ENCODE measurements around the gene CDHR5.

CDHR5 gene

GRCh38 chr11:620935-621814 lies 3.6 kb downstream of the CDHR5 start:
- no peak for DNase-seq

- no peak for DNase-seq
These were observed 4.6 kb downstream of the CDHR5 start for GRCh38 chr11:620201-620600.

- no peak for DNase-seq
These were observed 5.1 kb downstream of the CDHR5 start for GRCh38 chr11:619628-620050.

DNA sequence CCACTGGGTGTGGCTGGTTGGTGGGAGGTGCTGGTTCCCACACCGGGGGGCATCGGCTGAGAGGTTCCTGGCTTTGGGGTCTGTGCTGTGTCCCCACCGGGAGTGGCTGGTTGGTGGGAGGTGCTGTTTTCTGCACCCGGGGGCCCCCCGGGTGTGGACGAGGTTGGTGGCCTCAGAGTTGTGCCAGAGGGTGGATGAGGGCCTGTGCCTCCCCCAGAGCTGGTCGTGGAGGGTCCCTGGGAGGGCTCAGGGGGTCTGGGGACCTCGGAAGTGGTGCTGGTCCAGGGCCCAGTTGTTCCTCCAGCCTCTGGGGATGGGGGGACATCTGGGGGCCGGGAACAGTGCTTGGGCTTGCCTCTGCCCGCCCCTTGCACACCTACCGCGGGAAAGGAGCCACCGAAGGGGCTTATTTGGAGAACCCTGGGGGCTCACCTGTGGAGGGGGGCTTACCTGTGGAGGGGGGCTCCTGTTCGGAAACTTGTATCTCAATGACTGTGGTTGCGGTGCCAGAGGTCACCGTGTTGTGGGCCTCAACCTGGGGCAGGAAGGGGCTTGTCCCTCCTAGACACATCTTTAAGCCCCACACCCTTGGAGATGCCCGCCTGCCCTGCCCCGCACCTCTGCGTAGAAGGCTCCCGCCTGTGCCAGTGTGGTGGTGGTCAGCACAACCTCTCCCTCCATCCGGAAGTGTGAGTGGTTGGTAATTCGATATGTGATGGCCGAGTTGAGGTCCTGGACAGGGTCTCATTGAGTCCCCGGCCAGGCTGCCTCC lies 5.7 kb downstream of the CDHR5 start:
- no peak for DNase-seq

DNA sequence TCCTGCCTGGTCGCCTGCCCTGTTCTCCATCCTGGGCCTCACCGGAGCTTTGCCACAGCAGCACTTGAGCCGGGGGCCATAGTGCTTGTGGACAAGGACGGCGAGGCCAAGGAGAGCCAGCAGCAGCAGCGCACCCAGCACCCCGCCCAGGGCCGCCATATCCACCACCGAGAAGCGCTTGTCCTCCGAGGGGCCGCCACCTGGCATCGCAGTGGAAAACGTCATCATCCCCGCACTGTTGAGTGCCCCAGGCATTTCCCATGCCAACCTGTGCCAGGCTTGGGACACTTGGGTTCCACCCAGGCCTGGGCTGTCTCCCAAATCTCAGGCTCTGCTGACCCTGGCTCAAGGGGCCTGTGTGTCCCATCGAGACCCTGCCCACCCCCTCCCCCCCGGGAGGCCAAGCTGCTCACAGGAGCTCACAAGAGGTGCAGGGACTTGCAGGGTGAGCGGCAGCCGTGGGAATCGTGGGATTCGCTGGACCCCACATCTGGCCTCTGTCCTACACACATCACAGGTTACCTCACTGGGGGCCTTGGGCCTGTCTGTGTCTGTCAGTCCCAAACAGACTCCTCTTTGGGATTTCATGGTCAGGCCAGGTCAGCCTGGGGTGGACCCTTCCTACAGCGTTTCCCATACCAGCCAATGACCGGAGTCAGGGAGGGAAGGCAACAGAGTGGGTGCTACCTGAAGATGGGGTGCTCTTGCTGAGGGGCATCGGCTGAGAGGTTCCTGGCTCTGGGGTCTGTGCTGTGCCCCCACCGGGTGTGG lies 6.7 kb downstream of the CDHR5 start:
- no peak for DNase-seq

- no peak for DNase-seq
These were observed 7.4 kb downstream of the CDHR5 start for GRCh38 chr11:617199-617911.

DNA sequence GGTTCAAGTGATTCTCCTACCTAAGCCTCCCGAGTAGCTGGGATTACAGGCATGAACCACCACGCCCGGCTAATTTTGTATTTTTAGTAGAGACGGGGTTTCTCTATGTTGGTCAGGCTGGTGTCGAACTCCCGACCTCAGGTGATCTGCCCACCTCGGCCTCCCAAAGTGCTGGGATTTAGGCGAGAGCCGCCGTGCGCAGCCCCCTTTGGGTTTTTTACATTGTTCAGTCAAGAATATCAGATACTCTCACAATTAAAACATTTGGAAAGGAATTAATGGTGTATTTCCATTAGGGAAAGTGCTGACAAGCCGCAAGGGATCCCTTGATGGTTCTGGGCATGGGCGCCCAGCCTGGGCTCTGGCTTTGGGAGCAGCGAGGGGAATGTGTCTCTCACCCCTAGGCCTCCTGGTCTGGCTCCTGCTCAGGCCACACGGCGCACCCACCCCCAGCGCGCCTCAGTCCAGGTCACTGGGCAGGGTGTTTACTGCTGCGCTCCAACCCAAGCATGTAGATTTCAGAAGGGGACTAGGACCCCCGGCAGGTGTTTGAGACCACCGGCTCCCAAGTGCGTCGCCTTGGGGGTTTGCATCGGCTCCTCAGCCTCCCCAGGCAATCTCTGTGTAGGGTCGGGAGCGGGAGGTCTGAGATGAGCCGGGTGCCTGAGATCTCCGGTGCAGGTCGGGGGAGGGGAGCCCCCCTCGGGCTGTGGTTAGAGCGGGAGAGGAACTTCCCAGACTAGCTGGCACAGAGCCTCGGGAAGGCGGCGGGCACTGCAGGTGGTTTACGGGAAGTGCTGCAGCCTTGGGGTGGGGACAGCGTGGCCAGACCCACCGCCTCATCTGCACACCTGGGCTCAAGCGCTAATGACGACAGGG lies 8.2 kb downstream of the CDHR5 start:
- DNase-seq, result no peak

DNA sequence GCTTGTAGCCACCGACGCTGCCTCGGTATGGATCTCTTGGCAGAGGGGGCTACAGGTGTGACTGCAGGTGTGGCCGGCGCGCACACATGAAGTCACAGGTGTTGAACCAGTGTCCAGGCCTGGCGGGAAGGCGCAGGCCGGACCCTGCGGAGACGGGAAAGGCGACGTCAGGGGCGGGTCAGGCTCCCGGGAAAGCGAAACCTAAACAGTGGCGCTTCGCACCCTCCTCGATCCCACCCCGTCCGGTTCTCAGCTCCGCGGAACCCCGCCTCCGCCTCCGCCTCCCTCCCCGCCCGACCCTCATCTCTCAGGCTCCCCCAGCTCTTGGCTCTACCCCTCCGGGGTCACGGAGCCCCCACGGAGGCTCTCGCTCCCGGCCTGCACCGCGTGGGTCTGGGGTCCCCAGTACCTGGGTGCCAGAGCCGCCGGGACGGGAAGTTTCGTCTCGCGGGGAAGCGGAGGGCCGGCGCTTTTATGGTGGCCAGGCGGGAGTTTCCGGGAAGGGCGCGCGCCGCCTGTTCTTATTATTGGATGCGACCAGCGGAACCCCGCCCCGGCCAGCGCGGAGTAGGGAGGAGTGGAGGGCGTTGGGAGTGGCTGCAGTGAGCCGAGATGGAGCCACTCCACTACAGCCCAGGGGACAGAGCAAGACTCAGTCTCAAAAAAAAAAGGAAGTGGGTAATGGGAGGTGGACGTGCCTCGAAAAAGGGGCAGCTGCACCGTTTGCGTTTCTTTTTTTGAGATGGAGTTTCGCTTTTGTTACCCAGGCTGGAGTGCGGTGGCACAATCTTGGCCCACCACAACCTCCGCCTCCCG lies 9.0 kb downstream of the CDHR5 start, which contains the start of gene IRF7:
Gene IRF7, minus strand, starts transcription at position 447 of the 816 bp plus-strand sequence. CDS start 586 bp downstream, outside the sequence.
- peak; percentile 69 to 86 (median 82) for DNase-seq

GRCh38 chr11:614623-615503 lies 9.9 kb downstream of the CDHR5 start:
- DNase-seq, result peak in 1 of 6 experiments; percentile 51

DNA sequence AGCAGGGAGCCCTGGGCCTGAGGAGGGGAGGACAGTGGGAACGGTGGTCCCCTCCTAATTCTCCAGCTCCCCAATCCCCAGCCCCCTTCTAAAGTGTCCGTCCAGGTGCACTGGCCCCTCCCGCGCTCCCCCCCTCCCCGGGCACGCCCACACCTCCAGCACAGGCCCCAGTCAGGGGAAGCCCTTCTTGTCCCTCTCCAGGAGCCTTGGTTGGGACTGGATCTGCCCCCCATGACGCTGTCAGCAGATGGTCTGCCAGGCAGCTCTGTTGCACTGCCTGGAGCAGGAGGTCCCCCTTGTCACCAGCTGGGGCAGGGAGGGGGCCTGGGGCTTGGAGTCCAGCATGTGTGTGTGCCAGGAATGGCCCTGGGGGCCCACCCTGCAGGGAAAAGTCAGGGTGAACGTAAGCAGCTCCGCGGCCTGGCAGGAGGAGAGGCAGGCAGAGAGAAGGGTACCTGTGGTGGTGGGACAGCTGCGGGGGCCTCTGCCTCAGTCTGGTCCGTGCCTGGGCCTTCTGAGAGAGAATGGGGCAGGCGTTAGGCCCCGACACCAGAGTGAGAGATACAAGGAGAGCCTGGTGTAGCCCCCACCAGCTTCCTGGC lies 10.6 kb downstream of the CDHR5 start:
- no peak for DNase-seq

DNA sequence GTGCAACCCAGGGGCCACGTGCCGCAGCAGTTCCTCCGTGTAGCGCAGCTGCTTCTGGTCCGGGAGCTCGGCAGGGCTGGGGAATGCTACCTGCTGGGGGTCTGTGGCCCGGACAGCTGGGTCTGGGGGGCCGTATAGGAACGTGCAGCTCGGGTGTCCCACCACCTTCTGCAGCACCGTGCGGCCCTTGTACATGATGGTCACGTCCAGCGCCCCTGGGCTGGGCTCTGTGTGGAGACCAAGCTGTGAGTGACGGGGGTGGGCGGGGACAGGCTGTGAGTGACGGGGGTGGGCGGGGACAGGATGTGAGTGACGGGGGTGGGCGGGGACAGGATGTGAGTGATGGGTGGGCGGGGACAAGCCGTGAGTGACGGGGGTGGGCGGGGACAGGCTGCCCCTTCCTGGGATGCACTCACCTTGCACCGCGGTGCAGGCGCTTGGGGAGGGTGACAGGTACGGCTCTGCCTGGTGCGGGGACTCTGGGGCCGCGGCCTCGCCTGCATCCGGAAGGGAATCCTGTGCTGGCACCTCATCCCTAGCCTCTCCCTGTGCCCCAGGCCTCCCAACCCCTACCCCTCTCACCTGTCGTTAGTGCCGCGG lies 11.3 kb downstream of the CDHR5 start:
- peak; percentile 73 to 92 (median 86) for DNase-seq

- DNase-seq, result no peak
These were observed 11.8 kb downstream of the CDHR5 start for GRCh38 chr11:612961-613300.

DNA sequence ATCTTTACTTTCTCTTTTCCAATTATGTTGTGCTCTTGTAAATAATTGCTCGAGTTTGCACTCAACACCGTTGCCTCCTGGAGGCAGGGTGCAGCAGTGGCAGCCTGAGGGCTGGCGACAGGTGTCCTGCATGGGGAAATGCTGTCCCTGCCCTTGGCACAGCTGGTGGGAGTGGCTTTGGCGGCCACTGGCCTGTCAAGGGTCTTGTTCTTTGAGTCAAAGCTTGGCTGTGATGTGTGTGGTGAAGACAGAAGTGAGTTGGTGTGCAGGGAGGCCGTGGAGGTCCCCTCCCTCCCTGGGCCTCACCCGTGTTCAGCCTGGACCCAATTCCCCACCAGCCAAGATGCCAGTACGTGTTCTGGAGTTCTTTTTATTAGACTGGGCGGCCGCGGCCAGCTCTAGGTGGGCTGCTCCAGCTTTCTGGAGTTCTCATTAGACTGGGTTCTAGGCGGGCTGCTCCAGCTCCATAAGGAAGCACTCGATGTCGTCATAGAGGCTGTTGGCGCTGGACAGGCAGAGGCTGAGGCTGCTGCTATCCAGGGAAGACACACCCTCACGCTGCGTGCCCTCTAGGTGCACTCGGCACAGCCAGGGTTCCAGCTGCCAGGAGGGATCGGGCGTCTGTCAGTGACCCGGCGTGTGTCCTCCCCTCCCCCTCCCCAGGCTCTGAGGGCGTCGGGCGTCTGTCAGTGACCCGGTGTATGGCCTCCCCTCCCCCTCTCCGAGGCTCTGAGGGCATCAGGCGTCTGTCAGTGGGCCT lies 12.4 kb downstream of the CDHR5 start:
- no peak for DNase-seq

GRCh38 chr11:611001-611996 lies 13.5 kb downstream of the CDHR5 start:
- no peak for DNase-seq

DNA sequence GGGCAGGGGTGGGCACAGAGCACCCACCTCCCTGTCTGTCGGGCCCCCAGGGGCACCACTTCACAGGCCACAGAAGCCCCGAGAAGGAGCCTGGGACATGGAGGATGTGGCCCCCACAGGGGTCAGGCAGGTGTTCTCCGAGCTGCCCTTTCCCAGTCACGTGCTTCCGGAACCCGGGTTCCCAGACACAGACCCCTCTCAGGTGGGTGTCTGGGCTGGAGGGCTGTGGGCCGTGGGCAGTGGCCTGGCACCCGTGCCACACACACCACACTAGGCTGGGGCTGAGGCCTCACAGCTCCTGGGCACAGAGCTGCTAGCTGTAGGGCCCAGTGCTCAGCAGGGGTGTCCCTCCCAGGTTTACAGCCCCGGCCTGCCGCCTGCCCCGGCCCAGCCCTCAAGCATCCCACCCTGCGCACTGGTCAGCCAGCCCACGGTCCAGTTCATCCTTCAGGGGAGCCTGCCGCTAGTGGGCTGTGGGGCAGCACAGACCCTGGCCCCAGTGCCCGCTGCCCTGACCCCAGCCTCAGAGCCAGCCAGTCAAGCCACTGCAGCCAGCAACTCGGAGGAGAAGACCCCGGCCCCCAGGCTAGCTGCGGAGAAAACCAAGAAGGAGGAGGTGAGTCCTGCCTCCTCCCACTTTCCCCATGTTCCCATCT lies 14.5 kb downstream of the CDHR5 start:
- no peak for DNase-seq

DNA sequence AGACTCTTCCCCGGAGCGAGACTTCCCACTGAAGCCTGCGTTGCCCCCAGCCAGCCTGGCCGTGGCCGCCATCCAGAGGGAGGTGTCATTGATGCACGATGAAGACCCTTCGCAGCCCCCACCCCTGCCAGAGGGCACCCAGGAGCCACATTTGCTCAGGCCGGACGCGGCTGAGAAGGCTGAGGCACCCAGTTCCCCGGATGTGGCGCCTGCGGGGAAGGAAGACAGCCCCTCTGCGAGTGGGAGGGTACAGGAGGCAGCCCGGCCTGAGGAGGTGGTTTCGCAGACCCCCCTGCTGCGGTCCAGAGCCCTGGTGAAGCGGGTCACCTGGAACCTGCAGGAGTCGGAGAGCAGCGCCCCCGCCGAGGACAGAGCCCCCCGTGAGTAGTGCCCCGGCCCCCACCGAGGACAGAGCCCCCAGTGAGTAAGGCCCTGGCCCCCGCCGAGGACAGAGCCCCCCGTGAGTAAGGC lies 15.4 kb downstream of the CDHR5 start:
- no peak for DNase-seq
